ENCODE data around the gene AGAP2. TPM values are rescaled to one million over a fixed set of nuclear protein-coding genes. Genes with fewer than 3 reads are reported as not detected.

AGAP2 gene
- total RNA-seq, 1 experiment from 2014 or later = 5.3 TPM

GRCh38 chr12:57745485-57745881 is 6.9 kb upstream of the AGAP2 start:
- no peak for DNase-seq
- peaks cover 29% of the 10 kb centered on the region for H3K27me3 Mint-ChIP-seq (ENCODE audit: low read depth)
- H3K9me3 ChIP-seq (ENCODE audit: control insufficient read depth, low read depth, low read length) = no peaks in the 10 kb centered on the region

More at GRCh38 chr12:57745485-57745881, 6.9 kb upstream of the AGAP2 start:
- Histone ChIP-seq H3K23ac (ENCODE audit: insufficient read length, low read depth, low read length) (no peak overlapping the region), H4K8ac (replicated peaks; ENCODE audit: insufficient read length, low read depth, low read length) (no peak overlapping the region), H3K23me2 (ENCODE audit: insufficient read length, low read depth, low read length, poor library complexity, severe bottlenecking) (peaks cover 4% of the 10 kb centered on the region), H4K20me1 (ENCODE audit: control insufficient read depth, insufficient read depth, insufficient read length) (no peaks in the 10 kb centered on the region), H3K18ac (ENCODE audit: insufficient read length, low read depth, low read length) (peak overlapping the region; percentile 8), H3K79me1 (ENCODE audit: insufficient read depth, low read depth, low read length, poor library complexity, severe bottlenecking) (no peaks in the 10 kb centered on the region), H2AK5ac (ENCODE audit: insufficient read length, low read length) (no peak overlapping the region), H4K5ac (ENCODE audit: insufficient read length, low read depth, low read length) (no peak overlapping the region), H3T11ph (ENCODE audit: low read length) (no peak overlapping the region), H3K56ac (ENCODE audit: insufficient read length, low read depth, low read length) (no peak overlapping the region), H2BK120ac (ENCODE audit: low read depth, low read length, poor library complexity, severe bottlenecking) (no peak overlapping the region), H2BK20ac (ENCODE audit: low read depth, low read length, poor library complexity, severe bottlenecking) (no peak overlapping the region), H3K79me2 (ENCODE audit: insufficient read depth, low read length) (no peaks in the 10 kb centered on the region), H2BK5ac (ENCODE audit: insufficient read length, low read length) (no peak overlapping the region), H3K27me3 (ENCODE audit: insufficient read depth, low read length) (peaks cover 10% of the 10 kb centered on the region), H3K27ac (ENCODE audit: insufficient read length, low read depth, low read length) (no peak overlapping the region), H3K9ac (ENCODE audit: extremely low read depth, insufficient read length, low read length) (peak overlapping the region; percentile 39), H2BK15ac (ENCODE audit: low read depth, low read length) (no peak overlapping the region), H4K91ac (ENCODE audit: insufficient read length, low read depth, low read length) (no peak overlapping the region), H3K4me1 (ENCODE audit: insufficient read depth, low read length) (peaks cover 2% of the 10 kb centered on the region; the same call in 1 of the 2 replicates), H2BK12ac (ENCODE audit: insufficient read length, low read depth, low read length) (no peak overlapping the region), H3K4me2 (ENCODE audit: insufficient read depth, insufficient read length, low read length) (peak overlapping the region; percentile 70), H2AFZ (ENCODE audit: low read length) (no peak overlapping the region), H3K4ac (ENCODE audit: low read depth, low read length) (no peak overlapping the region), H3K14ac (ENCODE audit: insufficient read depth, low read length) (no peak overlapping the region)
- Mint-ChIP-seq H3K27ac (peak overlapping the region; percentile 97 to 99 (median 99)), H3K9me3 (no peaks in the 10 kb centered on the region), H3K36me3 (ENCODE audit: insufficient read depth in 1 of 3, low read depth in 3 of 3) (peaks cover 20 to 48% (median 45%) of the 10 kb centered on the region in 3 experiments; a peak in 6 of 7 replicates), H3K4me1 (peaks cover 8 to 13% of the 10 kb centered on the region in 2 experiments; a peak in 3 of 4 replicates), H3K4me3 (peak overlapping the region; percentile 86 to 92)
- no CpG with 5 or more reads among the region's 8 CpGs for WGBS (ENCODE audit: extremely low coverage, insufficient read length, low lambda C conversion rate)
- TF ChIP-seq CTCF (conservative IDR thresholded peaks at IDR 0.05) = no peak

Data from H9 (cell line).